IPS DF 6.9 (cell line): ENCODE measurements around the gene ZDHHC18.
"Not testable (repeated sequence)": the region's sequence is repeated elsewhere in the genome, so short reads cannot be mapped to it uniquely, and the experiment has no call there.

Experiments used
- DNase-seq: peaks from one replicate; pipeline ENCODE4 v3.0.0-alpha.2; 2013; ENCODE audit warnings: low read depth, low spot score
- H3K27ac ChIP-seq: one replicate; pipeline ENCODE4 v1.5.1; 2013; ENCODE audit warnings: low read length, control low read depth
- H3K27me3 ChIP-seq: 2 replicates; pipeline ENCODE4 v1.6.1; 2013; ENCODE audit warnings: mild to moderate bottlenecking, low read length; ENCODE audit not compliant: control insufficient read depth, insufficient read depth
- H3K36me3 ChIP-seq: 2 replicates; pipeline ENCODE4 v1.6.1; 2013; ENCODE audit warnings: low read length; ENCODE audit not compliant: control insufficient read depth, insufficient read depth
- H3K4me1 ChIP-seq: 2 replicates; pipeline ENCODE4 v1.6.1; 2013; ENCODE audit warnings: low read length; ENCODE audit not compliant: control insufficient read depth, insufficient read depth
- H3K4me3 ChIP-seq: 2 replicates; pipeline ENCODE4 v1.5.1; 2013; ENCODE audit warnings: mild to moderate bottlenecking, low read length
- H3K9me3 ChIP-seq: 2 replicates; pipeline ENCODE4 v1.6.1; 2013; ENCODE audit warnings: low read length, inconsistent platforms; ENCODE audit not compliant: control insufficient read depth, insufficient read depth
- WGBS: extraction: QIAGEN DNeasy Blood & Tissue Kit; methylation state at CpG from one replicate; pipeline ENCODE4 v1.1.7; 2013; ENCODE audit warnings: mixed read lengths, missing lambda C conversion rate; ENCODE audit not compliant: insufficient read length, insufficient coverage; 5-methylcytosine and 5-hydroxymethylcytosine counted together

The ZDHHC18 gene

DNA sequence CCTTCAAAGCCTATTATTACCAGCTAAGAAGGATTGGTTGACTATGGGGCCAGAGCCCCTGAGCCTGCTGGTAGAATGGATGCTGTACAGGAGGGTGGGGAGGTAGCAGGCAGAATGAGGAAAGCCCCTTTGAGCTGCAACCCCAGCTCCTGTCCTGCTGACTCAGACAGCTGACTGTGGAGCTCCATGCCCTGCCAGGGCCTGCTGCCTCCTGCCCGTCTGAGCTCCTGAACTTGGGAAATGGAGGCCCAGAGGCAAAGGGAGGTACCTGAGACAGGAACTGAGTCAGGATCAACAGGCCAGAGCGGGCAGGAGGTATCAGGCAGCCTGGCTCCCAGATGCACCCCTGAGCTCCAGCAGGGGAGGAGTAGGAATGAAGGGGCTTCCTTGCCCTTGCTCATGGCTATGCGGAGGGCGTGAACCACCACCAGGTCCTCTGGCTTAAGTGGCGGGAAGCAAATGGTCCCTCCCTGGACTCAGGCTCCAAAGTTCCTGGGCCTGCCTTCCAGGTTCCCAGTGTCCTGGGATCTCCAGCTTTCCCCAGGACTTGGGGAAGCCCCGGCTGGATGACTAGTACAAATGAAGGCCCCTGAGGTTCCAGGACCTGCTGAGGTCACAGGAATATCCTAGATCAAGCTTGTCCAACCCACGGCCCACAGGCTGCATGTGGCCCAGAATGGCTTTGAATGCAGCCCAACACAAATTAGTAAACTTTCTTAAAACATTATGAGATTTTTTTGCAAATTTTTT lies 32.6 kb downstream of the ZDHHC18 start:
- Histone ChIP-seq H3K4me1 (peaks cover 9% of the 10 kb centered on the region), H3K36me3 (no peaks in the 10 kb centered on the region; the same call in 1 of the 2 replicates), H3K27me3 (no peaks in the 10 kb centered on the region; the same call in 1 of the 2 replicates), H3K9me3 (no peaks in the 10 kb centered on the region), H3K27ac (no peak overlapping the region), H3K4me3 (no peak overlapping the region)
- DNase-seq = no peak
- WGBS = no CpG with 5 or more reads among the region's 7 CpGs

DNA sequence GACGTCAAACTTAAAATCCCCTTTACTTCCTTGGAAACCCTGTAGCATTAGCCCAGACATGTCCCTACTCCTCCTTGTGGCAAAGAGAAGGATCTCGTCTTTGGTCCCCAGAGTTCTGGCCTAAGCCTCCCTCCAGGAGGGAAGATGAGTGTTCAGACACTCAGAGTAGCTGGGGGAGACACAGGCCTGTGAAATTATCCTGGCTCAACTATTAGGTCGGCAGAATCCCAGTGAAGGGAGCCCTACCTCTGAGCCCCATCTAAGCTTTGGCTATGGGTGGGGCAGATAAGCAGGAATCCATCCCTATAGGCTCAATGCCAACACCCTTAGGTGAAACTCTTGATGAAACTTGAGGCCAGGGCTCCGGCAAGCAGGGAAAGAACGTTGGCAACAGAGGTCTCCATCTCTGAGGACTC lies 34.8 kb downstream of the ZDHHC18 start:
- no CpG with 5 or more reads among the region's 5 CpGs for WGBS
- Histone ChIP-seq H3K27ac (no peak overlapping the region), H3K4me3 (no peak overlapping the region), H3K36me3 (no peaks in the 10 kb centered on the region), H3K27me3 (no peaks in the 10 kb centered on the region; the same call in 1 of the 2 replicates), H3K4me1 (peaks cover 10% of the 10 kb centered on the region), H3K9me3 (no peaks in the 10 kb centered on the region)
- no peak for DNase-seq

DNA sequence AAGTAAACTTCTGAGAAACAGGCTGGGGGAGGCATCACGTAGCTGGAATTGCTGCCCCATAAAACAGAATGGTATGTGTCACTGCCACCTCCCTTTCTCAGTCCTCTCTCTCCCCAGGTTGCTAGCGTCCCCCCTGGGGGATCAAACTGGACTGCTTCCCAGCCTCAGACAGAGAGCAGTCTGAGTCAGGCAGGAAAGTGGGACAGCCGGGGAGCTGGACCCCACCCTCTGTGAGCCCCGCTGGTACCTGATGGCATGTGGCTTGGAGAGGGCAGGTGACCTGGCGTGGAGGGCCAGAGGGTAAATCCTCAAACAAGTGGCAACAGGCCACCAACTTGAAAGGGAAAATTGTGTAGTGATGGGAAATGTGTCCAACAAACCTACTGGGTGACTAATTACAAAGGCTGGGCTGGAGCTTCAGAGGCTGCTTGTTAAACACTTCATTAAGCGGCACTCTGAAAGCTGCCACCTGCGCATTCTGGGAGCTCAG lies 35.4 kb downstream of the ZDHHC18 start:
- H3K27ac ChIP-seq = no peak overlapping the region
- DNase-seq = no peak
- no CpG with 5 or more reads among the region's 7 CpGs for WGBS

DNA sequence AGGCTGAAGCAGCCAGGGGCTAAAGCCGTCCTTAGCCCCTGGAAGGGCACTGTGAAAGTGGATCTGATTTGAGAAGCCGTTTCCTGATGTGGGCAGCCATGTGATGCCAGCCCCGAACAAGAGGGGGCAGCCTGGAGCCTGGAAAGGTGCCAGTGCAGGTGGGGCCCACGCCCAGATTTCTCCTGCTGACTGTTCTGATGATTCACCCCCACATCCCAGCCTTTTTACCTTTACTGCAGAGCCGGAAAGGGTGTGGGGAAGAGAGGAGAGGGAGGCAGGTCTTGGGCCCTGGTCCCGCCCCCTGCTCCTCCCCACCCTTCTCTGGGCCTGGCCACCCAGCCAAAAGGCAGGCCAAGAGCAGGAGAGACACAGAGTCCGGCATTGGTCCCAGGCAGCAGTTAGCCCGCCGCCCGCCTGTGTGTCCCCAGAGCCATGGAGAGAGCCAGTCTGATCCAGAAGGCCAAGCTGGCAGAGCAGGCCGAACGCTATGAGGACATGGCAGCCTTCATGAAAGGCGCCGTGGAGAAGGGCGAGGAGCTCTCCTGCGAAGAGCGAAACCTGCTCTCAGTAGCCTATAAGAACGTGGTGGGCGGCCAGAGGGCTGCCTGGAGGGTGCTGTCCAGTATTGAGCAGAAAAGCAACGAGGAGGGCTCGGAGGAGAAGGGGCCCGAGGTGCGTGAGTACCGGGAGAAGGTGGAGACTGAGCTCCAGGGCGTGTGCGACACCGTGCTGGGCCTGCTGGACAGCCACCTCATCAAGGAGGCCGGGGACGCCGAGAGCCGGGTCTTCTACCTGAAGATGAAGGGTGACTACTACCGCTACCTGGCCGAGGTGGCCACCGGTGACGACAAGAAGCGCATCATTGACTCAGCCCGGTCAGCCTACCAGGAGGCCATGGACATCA lies 36.5 kb downstream of the ZDHHC18 start, which contains the start of gene SFN:
TSS of gene SFN (plus strand) at position 369 of the 904 bp plus-strand sequence. CDS start at position 433, 64 bp downstream.
- WGBS = no CpG with 5 or more reads among the region's 37 CpGs
- no peak for DNase-seq
- no peak within 1 kb of the TSS for H3K27ac ChIP-seq
- no peak within 1 kb of the TSS for H3K4me3 ChIP-seq
- no peaks in the 10 kb centered on the region for H3K9me3 ChIP-seq
- no peaks in the 10 kb centered on the region for H3K36me3 ChIP-seq
- H3K27me3 ChIP-seq = no peaks in the 10 kb centered on the region; the same call in 1 of the 2 replicates
- H3K4me1 ChIP-seq = peaks cover 5% of the 10 kb centered on the region; the same call in 1 of the 2 replicates

More for the DNA sequence above, 35.4 kb downstream of the ZDHHC18 start:
- no peaks in the 10 kb centered on the region for H3K36me3 ChIP-seq
- H3K4me1 ChIP-seq = peaks cover 8% of the 10 kb centered on the region
- H3K9me3 ChIP-seq = no peaks in the 10 kb centered on the region
- H3K27me3 ChIP-seq = no peaks in the 10 kb centered on the region; the same call in 1 of the 2 replicates
- H3K4me3 ChIP-seq = no peak overlapping the region

DNA sequence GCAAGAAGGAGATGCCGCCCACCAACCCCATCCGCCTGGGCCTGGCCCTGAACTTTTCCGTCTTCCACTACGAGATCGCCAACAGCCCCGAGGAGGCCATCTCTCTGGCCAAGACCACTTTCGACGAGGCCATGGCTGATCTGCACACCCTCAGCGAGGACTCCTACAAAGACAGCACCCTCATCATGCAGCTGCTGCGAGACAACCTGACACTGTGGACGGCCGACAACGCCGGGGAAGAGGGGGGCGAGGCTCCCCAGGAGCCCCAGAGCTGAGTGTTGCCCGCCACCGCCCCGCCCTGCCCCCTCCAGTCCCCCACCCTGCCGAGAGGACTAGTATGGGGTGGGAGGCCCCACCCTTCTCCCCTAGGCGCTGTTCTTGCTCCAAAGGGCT lies 37.2 kb downstream of the ZDHHC18 start:
- no peaks in the 10 kb centered on the region; the same call in 1 of the 2 replicates for H3K27me3 ChIP-seq
- WGBS = no CpG with 5 or more reads among the region's 20 CpGs
- no peaks in the 10 kb centered on the region for H3K36me3 ChIP-seq
- H3K4me1 ChIP-seq = peaks cover 5% of the 10 kb centered on the region; the same call in 1 of the 2 replicates
- H3K9me3 ChIP-seq = no peaks in the 10 kb centered on the region
- no peak overlapping the region for H3K27ac ChIP-seq
- no peak for DNase-seq
- H3K4me3 ChIP-seq = no peak overlapping the region

DNA sequence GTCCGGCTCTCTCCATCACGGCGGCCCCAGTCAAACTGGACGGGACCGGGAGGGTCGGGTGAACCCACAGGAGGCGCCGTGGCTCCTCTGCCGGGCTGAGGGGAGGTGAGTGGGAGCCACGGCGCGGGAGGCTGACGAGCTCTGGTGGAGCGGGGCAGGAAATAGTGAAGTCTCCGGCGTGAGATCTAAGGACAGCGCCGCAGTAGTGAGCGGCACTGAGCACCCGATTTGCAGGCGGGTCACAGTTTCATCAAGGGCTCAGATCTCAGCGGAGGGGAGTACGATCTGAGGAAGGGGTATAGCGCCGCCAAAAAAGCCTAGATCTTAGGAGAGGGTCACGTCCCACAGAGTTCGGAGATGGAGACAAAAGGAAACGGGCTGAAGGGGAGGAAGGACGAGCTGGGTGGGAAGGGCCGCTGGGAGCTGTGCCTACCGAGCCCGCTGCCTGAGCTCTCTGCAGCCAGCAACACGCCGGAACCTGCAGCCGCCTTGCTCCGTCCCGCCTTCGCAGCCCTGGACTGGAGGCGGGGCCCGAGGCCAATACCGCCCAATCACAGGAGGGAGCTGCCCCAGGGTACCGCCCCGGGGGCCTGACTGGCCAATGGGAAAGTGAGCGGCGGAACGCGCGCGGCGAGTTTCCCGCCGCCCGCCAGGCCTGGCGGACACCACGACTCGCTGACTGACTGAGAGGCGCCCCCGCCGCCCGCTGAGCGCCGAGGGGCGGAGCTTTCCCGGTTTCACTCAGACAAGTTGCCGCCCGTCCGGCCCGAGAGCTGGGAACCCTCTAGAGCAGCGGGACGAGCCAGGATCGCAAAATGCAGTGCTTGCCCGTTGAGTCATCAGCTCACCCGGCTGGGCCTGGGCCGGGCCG lies 38.4 kb downstream of the ZDHHC18 start:
- H3K27ac ChIP-seq = no peak overlapping the region
- WGBS = no CpG with 5 or more reads among the region's 75 CpGs
- peaks cover 5% of the 10 kb centered on the region; the same call in 1 of the 2 replicates for H3K4me1 ChIP-seq
- peak; percentile 74 for DNase-seq
- H3K36me3 ChIP-seq = no peaks in the 10 kb centered on the region
- H3K27me3 ChIP-seq = no peaks in the 10 kb centered on the region; the same call in 1 of the 2 replicates
- no peaks in the 10 kb centered on the region for H3K9me3 ChIP-seq
- peak overlapping the region; percentile 54; the same call in 1 of the 2 replicates for H3K4me3 ChIP-seq

DNA sequence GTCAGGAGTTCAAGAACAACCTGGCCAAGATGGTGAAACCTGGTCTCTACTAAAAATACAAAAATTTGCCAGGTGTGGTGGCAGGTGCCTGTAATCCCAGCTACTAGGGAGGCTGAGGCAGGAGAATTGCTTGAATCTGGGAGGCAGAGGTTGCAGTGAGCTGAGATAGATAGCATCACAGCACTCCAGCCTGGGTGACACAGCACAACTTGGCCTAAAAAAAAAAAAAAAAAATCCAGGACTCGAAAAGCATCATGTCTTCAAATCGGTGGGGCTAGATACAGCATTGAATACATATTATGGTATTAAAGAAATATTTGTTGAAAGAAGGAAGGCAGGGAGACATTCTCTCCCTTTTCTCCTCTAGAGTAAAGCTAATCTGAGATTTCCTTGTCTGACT lies 46.6 kb downstream of the ZDHHC18 start:
- WGBS = no CpG with 5 or more reads among the region's 2 CpGs
- H3K4me3 ChIP-seq, H3K9me3 ChIP-seq, DNase-seq, H3K36me3 ChIP-seq, H3K27ac ChIP-seq, H3K27me3 ChIP-seq, H3K4me1 ChIP-seq: not testable (repeated sequence)

DNA sequence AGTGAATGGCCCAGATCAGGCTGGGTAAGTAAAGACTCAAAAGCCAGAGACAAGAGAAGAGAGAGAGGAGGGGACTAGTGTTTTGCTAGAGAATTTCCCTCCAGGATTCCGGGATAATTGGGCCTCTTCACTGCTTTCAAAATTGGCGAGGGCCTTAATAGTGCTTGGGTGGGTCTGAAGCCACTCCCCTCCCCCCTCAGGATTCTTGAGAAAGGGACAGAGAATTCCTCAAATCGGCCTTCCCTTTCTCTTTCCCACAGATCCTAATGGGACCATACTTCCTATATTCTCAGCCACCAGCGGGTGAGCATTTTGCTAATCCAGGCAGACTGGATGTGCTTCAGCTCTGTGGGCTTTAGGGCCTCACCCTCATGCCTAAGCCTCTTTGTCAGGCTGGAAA lies 48.4 kb downstream of the ZDHHC18 start:
- no peak overlapping the region for H3K27ac ChIP-seq

DNA sequence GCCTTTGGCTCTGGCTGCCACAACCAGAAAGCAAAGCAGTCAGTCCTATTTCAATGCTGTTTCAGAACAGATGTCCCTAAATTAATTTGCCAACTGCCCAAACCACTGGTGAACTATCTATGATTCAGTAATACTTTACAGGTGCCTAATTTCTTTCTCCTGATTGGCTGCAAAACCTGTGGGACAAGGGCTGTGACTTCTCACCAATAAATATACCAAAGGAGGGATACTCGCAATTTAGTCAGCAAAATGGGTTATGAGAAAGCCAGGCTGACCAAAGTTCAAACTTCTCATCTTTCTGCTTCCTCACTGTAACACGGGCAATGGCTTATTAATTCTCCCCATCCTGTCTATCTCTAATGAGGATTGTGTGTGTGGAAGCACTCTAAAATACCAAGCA lies 50.8 kb downstream of the ZDHHC18 start:
- no CpG with 5 or more reads among the region's 2 CpGs for WGBS
- Histone ChIP-seq H3K4me1 (no peaks in the 10 kb centered on the region), H3K27me3 (no peaks in the 10 kb centered on the region; the same call in 1 of the 2 replicates), H3K36me3 (peaks cover 5% of the 10 kb centered on the region; the same call in 1 of the 2 replicates), H3K27ac (no peak overlapping the region), H3K4me3 (no peak overlapping the region), H3K9me3 (no peaks in the 10 kb centered on the region)
- DNase-seq = no peak

More for the DNA sequence above, 48.4 kb downstream of the ZDHHC18 start:
- H3K9me3 ChIP-seq = no peaks in the 10 kb centered on the region
- no peaks in the 10 kb centered on the region; the same call in 1 of the 2 replicates for H3K4me1 ChIP-seq
- H3K4me3 ChIP-seq = no peak overlapping the region
- no peaks in the 10 kb centered on the region; the same call in 1 of the 2 replicates for H3K27me3 ChIP-seq
- no CpG with 5 or more reads among the region's 4 CpGs for WGBS
- H3K36me3 ChIP-seq = peaks cover 4% of the 10 kb centered on the region; the same call in 1 of the 2 replicates
- no peak for DNase-seq
